KMS-11 (cell line): Measurements from ENCODE around the gene PLEKHS1.

Experiments
- H2AFZ ChIP-seq: fragments of 200-600 bp; sonication (generic); 2 replicates; pipeline ENCODE4 v1.6.1; 2016; ENCODE audit warnings: antibody characterized with exemption, mixed run types, low read depth
- H3K27ac ChIP-seq: fragments of 200-600 bp; sonication (generic); 2 replicates; pipeline ENCODE4 v1.6.1; 2016; ENCODE audit warnings: mild to moderate bottlenecking, mixed run types
- H3K27me3 ChIP-seq: fragments of 200-600 bp; sonication (generic); 2 replicates; pipeline ENCODE4 v1.6.1; 2017; ENCODE audit warnings: mild to moderate bottlenecking, low read depth, mixed run types, moderate library complexity; ENCODE audit not compliant: insufficient read depth
- H3K36me3 ChIP-seq: fragments of 200-600 bp; sonication (generic); 2 replicates; pipeline ENCODE4 v1.6.1; 2017; ENCODE audit warnings: mild to moderate bottlenecking, mixed run types; ENCODE audit not compliant: insufficient read depth
- H3K4me1 ChIP-seq: fragments of 200-600 bp; sonication (generic); 2 replicates; pipeline ENCODE4 v1.6.1; 2016; ENCODE audit warnings: mild to moderate bottlenecking, low read depth, mixed run types; ENCODE audit not compliant: poor library complexity, severe bottlenecking
- H3K4me2 ChIP-seq: fragments of 200-600 bp; sonication (generic); 2 replicates; pipeline ENCODE4 v1.7.0; 2016; ENCODE audit warnings: mild to moderate bottlenecking, mixed run types
- H3K4me3 ChIP-seq: fragments of 200-600 bp; sonication (generic); IDR thresholded peaks from 2 replicates; pipeline ENCODE4 v1.6.1; 2017; ENCODE audit warnings: low read depth, low read length, mixed read lengths; ENCODE audit not compliant: insufficient read depth
- H3K79me2 ChIP-seq: fragments of 200-600 bp; sonication (generic); 2 replicates; pipeline ENCODE4 v1.6.1; 2016; ENCODE audit warnings: low read depth, mixed run types; ENCODE audit not compliant: insufficient read depth
- H3K9ac ChIP-seq: fragments of 200-600 bp; sonication (generic); 2 replicates; pipeline ENCODE4 v1.6.1; 2016; ENCODE audit warnings: mild to moderate bottlenecking, mixed run types
- H4K20me1 ChIP-seq: fragments of 200-600 bp; sonication (generic); 2 replicates; pipeline ENCODE4 v1.6.1; 2016; ENCODE audit warnings: mild to moderate bottlenecking, mixed run types; ENCODE audit not compliant: insufficient read depth
- TF ChIP-seq, protein P1 (sequence below): fragments of 200-600 bp; sonication (generic); conservative IDR thresholded peaks from 2 replicates; pipeline ENCODE4 v1.6.1; 2017; ENCODE audit warnings: low read depth, mild to moderate bottlenecking, antibody characterized with exemption, low read length, moderate library complexity, mixed read lengths

The PLEKHS1 gene

GRCh38 chr10:113780681-113781250, 29.3 kb downstream of the PLEKHS1 start:
- H2AFZ ChIP-seq, result no peak overlapping the region
- no peak overlapping the region for H3K4me3 ChIP-seq
- H3K9ac ChIP-seq, result no peak overlapping the region
- H3K27me3 ChIP-seq, result no peaks in the 10 kb centered on the region
- no peaks in the 10 kb centered on the region for H3K79me2 ChIP-seq
- H3K36me3 ChIP-seq, result no peaks in the 10 kb centered on the region
- TF ChIP-seq, protein P1, sequence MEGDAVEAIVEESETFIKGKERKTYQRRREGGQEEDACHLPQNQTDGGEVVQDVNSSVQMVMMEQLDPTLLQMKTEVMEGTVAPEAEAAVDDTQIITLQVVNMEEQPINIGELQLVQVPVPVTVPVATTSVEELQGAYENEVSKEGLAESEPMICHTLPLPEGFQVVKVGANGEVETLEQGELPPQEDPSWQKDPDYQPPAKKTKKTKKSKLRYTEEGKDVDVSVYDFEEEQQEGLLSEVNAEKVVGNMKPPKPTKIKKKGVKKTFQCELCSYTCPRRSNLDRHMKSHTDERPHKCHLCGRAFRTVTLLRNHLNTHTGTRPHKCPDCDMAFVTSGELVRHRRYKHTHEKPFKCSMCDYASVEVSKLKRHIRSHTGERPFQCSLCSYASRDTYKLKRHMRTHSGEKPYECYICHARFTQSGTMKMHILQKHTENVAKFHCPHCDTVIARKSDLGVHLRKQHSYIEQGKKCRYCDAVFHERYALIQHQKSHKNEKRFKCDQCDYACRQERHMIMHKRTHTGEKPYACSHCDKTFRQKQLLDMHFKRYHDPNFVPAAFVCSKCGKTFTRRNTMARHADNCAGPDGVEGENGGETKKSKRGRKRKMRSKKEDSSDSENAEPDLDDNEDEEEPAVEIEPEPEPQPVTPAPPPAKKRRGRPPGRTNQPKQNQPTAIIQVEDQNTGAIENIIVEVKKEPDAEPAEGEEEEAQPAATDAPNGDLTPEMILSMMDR, result no peak
- no peaks in the 10 kb centered on the region for H3K4me1 ChIP-seq
- no peaks in the 10 kb centered on the region for H4K20me1 ChIP-seq
- no peak overlapping the region for H3K4me2 ChIP-seq
- no peak overlapping the region for H3K27ac ChIP-seq

GRCh38 chr10:113782367-113782766, 30.9 kb downstream of the PLEKHS1 start:
- no peak overlapping the region for H3K4me3 ChIP-seq
- H3K9ac ChIP-seq, result no peak overlapping the region
- H3K4me2 ChIP-seq, result no peak overlapping the region
- H2AFZ ChIP-seq, result no peak overlapping the region
- H3K27ac ChIP-seq, result no peak overlapping the region
- no peaks in the 10 kb centered on the region for H3K79me2 ChIP-seq
- TF ChIP-seq, protein P1, result no peak
- H4K20me1 ChIP-seq, result no peaks in the 10 kb centered on the region
- H3K36me3 ChIP-seq, result no peaks in the 10 kb centered on the region
- no peaks in the 10 kb centered on the region for H3K27me3 ChIP-seq
- H3K4me1 ChIP-seq, result no peaks in the 10 kb centered on the region

DNA sequence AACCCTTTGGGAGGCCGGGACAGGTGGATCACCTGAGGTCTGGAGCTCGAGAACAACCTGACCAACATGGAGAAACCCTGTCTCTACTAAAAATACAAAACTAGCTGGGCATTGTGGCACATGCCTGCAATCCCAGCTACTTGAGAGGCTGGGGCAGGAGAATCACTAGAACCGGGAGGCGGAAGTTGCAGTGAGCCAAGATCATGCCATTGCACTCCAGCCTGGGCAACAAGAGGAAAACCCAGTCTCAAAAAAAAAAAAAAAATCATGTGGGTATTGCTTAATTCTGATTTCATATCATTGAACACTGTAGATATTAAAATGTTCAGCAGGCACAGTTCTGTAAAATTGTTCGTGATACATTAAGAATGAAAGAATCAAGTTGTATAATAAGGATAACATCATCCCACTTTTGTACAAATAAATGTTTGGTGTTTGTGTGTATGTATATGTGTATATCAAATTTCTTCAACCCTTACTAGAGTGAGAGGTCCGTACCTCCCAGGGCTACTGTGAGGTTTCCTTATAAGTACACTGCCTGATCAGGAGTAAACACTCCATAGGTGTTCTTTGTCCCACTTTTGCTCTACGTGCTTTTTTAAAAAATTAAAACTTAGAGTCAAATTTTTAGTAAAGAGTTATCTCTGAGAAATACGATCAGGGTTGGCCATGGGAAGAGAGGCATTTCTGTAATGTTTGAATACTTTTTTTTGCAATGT, 31.7 kb downstream of the PLEKHS1 start:
- Histone ChIP-seq H3K4me3 (no peak overlapping the region), H4K20me1 (no peaks in the 10 kb centered on the region), H3K27me3 (no peaks in the 10 kb centered on the region), H3K27ac (no peak overlapping the region), H3K9ac (no peak overlapping the region), H3K4me1 (no peaks in the 10 kb centered on the region), H3K36me3 (no peaks in the 10 kb centered on the region), H3K4me2 (no peak overlapping the region), H3K79me2 (no peaks in the 10 kb centered on the region), H2AFZ (no peak overlapping the region)
- TF ChIP-seq, protein P1, result no peak

- Histone ChIP-seq H3K27me3 (no peaks in the 10 kb centered on the region), H4K20me1 (no peaks in the 10 kb centered on the region), H3K79me2 (no peaks in the 10 kb centered on the region), H3K4me1 (peaks cover 6% of the 10 kb centered on the region), H3K36me3 (no peaks in the 10 kb centered on the region), H2AFZ (no peak overlapping the region), H3K4me2 (no peak overlapping the region), H3K9ac (no peak overlapping the region), H3K27ac (no peak overlapping the region), H3K4me3 (no peak overlapping the region)
- TF ChIP-seq, protein P1, result no peak
These were observed 37.2 kb downstream of the PLEKHS1 start for GRCh38 chr10:113788604-113789083.
